IPS-11a (cell line): Measurements from ENCODE around the gene POLD2.

ENCODE experiments used
- H3K4me3 ChIP-seq: one replicate; pipeline ENCODE4 v1.5.1; 2013; ENCODE audit warnings: low read depth, low read length, control low read depth

POLD2 gene

GRCh38 chr7:44084701-44085100, 38.6 kb downstream of the POLD2 start:
- no peak overlapping the region for H3K4me3 ChIP-seq

- H3K4me3 ChIP-seq = no peak overlapping the region
Measured at GRCh38 chr7:44083796-44084195, 39.6 kb downstream of the POLD2 start.

- H3K4me3 ChIP-seq = peak overlapping the region; percentile 41
Measured at GRCh38 chr7:44082541-44083207, 40.7 kb downstream of the POLD2 start.

GRCh38 chr7:44081266-44081748, 42.0 kb downstream of the POLD2 start:
- no peak overlapping the region for H3K4me3 ChIP-seq

- no peak overlapping the region for H3K4me3 ChIP-seq
Measured at GRCh38 chr7:44080686-44081265, 42.6 kb downstream of the POLD2 start.

- no peak overlapping the region for H3K4me3 ChIP-seq
Measured at GRCh38 chr7:44080118-44080517, 43.2 kb downstream of the POLD2 start.

GRCh38 chr7:44079331-44080021, 43.9 kb downstream of the POLD2 start:
- no peak overlapping the region for H3K4me3 ChIP-seq

- no peak overlapping the region for H3K4me3 ChIP-seq
Measured at GRCh38 chr7:44078521-44078920, 44.8 kb downstream of the POLD2 start.

GRCh38 chr7:44077681-44078091, 45.7 kb downstream of the POLD2 start:
- H3K4me3 ChIP-seq = no peak overlapping the region

- no peak overlapping the region for H3K4me3 ChIP-seq
Measured at GRCh38 chr7:44077061-44077460, 46.3 kb downstream of the POLD2 start.

- no peak overlapping the region for H3K4me3 ChIP-seq
Measured at GRCh38 chr7:44076101-44076895, 47.0 kb downstream of the POLD2 start.

GRCh38 chr7:44075296-44076075, 47.9 kb downstream of the POLD2 start:
- H3K4me3 ChIP-seq = no peak overlapping the region

- H3K4me3 ChIP-seq = no peak overlapping the region
Measured at GRCh38 chr7:44074349-44074695, 49.0 kb downstream of the POLD2 start.

GRCh38 chr7:44073664-44074348, 49.5 kb downstream of the POLD2 start:
- no peak overlapping the region for H3K4me3 ChIP-seq

- H3K4me3 ChIP-seq = no peak overlapping the region
Measured at GRCh38 chr7:44072364-44073231, 50.8 kb downstream of the POLD2 start.

GRCh38 chr7:44071726-44072363, 51.5 kb downstream of the POLD2 start:
- no peak overlapping the region for H3K4me3 ChIP-seq

GRCh38 chr7:44068054-44068453, 55.3 kb downstream of the POLD2 start:
- H3K4me3 ChIP-seq = no peak overlapping the region

- no peak overlapping the region for H3K4me3 ChIP-seq
Measured at GRCh38 chr7:44067064-44067951, 56.0 kb downstream of the POLD2 start.
